GM10847 (cell line): ENCODE data around the gene NOTCH1.

Experiments used
- POLR2A ChIP-seq: IDR thresholded peaks from 2 replicates; pipeline ENCODE4 v1.6.1; 2011; ENCODE audit not compliant: insufficient read length; ENCODE audit errors: extremely low read depth

NOTCH1 gene

GRCh38 chr9:136545965-136546696, at the start of gene NOTCH1:
Gene NOTCH1 (minus strand): TSS chr9:136546048. CDS start chr9:136545786, 262 bp downstream.
- TF ChIP-seq POLR2A, result peak; percentile 58

GRCh38 chr9:136594492-136594891, 48.6 kb upstream of the NOTCH1 start:
- TF ChIP-seq POLR2A, result no peak

GRCh38 chr9:136593581-136593980, 47.7 kb upstream of the NOTCH1 start:
- no peak for TF ChIP-seq POLR2A

GRCh38 chr9:136592666-136593065, 46.8 kb upstream of the NOTCH1 start:
- no peak for TF ChIP-seq POLR2A

GRCh38 chr9:136590821-136591752, 45.2 kb upstream of the NOTCH1 start:
- TF ChIP-seq POLR2A, result no peak

- no peak for TF ChIP-seq POLR2A
Observed at GRCh38 chr9:136589766-136590763, 44.2 kb upstream of the NOTCH1 start.

GRCh38 chr9:136588663-136589464, 43.0 kb upstream of the NOTCH1 start:
- TF ChIP-seq POLR2A, result no peak

- no peak for TF ChIP-seq POLR2A
Observed at GRCh38 chr9:136587944-136588662, 42.3 kb upstream of the NOTCH1 start.

- no peak for TF ChIP-seq POLR2A
Observed at GRCh38 chr9:136587145-136587943, 41.5 kb upstream of the NOTCH1 start.

- TF ChIP-seq POLR2A, result no peak
Observed at GRCh38 chr9:136586391-136586953, 40.6 kb upstream of the NOTCH1 start.

GRCh38 chr9:136585531-136586120, 39.8 kb upstream of the NOTCH1 start:
- TF ChIP-seq POLR2A, result no peak

GRCh38 chr9:136584934-136585333, 39.1 kb upstream of the NOTCH1 start:
- TF ChIP-seq POLR2A, result no peak
